HepG2 (cell line): Measurements from ENCODE around the gene RAC3. TPM values are rescaled to one million over a fixed set of nuclear protein-coding genes. Genes with fewer than 3 reads are reported as not detected.
A peak's percentile ranks its signal among the peaks of the same experiment; 100 is the strongest.

ENCODE experiments used
- AHR ChIP-seq: IDR thresholded peaks from 2 replicates; pipeline ENCODE4 v1.6.1; 2018; ENCODE audit warnings: missing genetic modification reagents, missing compliant biosample characterization
- ARID4A ChIP-seq: sonication (generic); formaldehyde crosslinking; IDR thresholded peaks from 2 replicates; pipeline ENCODE4 v1.5.0; 2020; ENCODE audit warnings: mild to moderate bottlenecking, missing genetic modification reagents, borderline replicate concordance
- CBX5 ChIP-seq: sonication (generic); formaldehyde crosslinking; IDR thresholded peaks from 2 replicates; pipeline ENCODE4 v1.4.0; 2020; ENCODE audit warnings: missing genetic modification reagents, borderline replicate concordance
- CHCHD3 ChIP-seq: sonication (generic); formaldehyde crosslinking; IDR thresholded peaks from 2 replicates; pipeline ENCODE4 v1.8.0; 2022; ENCODE audit warnings: mild to moderate bottlenecking, missing genetic modification reagents, moderate library complexity
- ISX ChIP-seq: sonication (generic); formaldehyde crosslinking; conservative IDR thresholded peaks from 2 replicates; pipeline ENCODE4 v1.5.0; 2020; ENCODE audit warnings: missing genetic modification reagents
- MBNL3 ChIP-seq: fragments of 250-450 bp; sonication (Bioruptor Pico); conservative IDR thresholded peaks from 2 replicates; pipeline ENCODE4 v1.8.0; 2022; ENCODE audit warnings: mild to moderate bottlenecking, inconsistent platforms
- NFAT5 ChIP-seq: sonication (generic); formaldehyde crosslinking; IDR thresholded peaks from 2 replicates; pipeline ENCODE4 v1.4.0; 2020; ENCODE audit warnings: missing genetic modification reagents
- NFE2L2 ChIP-seq: fragments of 150-350 bp; IDR thresholded peaks from 2 replicates; pipeline ENCODE4 v1.6.1; 2014; ENCODE audit warnings: low read length
- NR2F2 ChIP-seq: IDR thresholded peaks from 2 replicates; pipeline ENCODE4 v1.6.1; 2012; ENCODE audit warnings: low read depth, inconsistent platforms, borderline replicate concordance
- POLR2AphosphoS2 ChIP-seq: IDR thresholded peaks from 2 replicates; pipeline ENCODE4 v1.6.1; 2011; ENCODE audit warnings: low read depth, low read length, improper control_type of control experiment
- RFXAP ChIP-seq: sonication (generic); formaldehyde crosslinking; IDR thresholded peaks from 2 replicates; pipeline ENCODE4 v1.4.0; 2020; ENCODE audit warnings: missing genetic modification reagents, borderline replicate concordance
- SCMH1 ChIP-seq: sonication (generic); formaldehyde crosslinking; IDR thresholded peaks from 2 replicates; pipeline ENCODE4 v1.9.0; 2021; ENCODE audit warnings: missing genetic modification reagents, mild to moderate bottlenecking, borderline replicate concordance
- ZBTB3 ChIP-seq: sonication (generic); formaldehyde crosslinking; IDR thresholded peaks from 2 replicates; pipeline ENCODE4 v1.4.0; 2020; ENCODE audit warnings: low read depth, mild to moderate bottlenecking, moderate library complexity, missing genetic modification reagents, borderline replicate concordance
- ZMAT3 ChIP-seq: sonication (generic); formaldehyde crosslinking; conservative IDR thresholded peaks from 2 replicates; pipeline ENCODE4 v1.7.0; 2021; ENCODE audit warnings: missing genetic modification reagents
- ZNF143 ChIP-seq: sonication (generic); formaldehyde crosslinking; IDR thresholded peaks from 2 replicates; pipeline ENCODE4 v1.4.0; 2020; ENCODE audit warnings: missing genetic modification reagents
- ZNF24 ChIP-seq: fragments of 450-650 bp; IDR thresholded peaks from 2 replicates; pipeline ENCODE4 v1.6.1; 2017; ENCODE audit warnings: antibody characterized with exemption, mild to moderate bottlenecking
- ZNF432 ChIP-seq: sonication (generic); formaldehyde crosslinking; IDR thresholded peaks from 2 replicates; pipeline ENCODE4 v1.5.0; 2020; ENCODE audit warnings: missing genetic modification reagents, mild to moderate bottlenecking, borderline replicate concordance
- ZNF562 ChIP-seq: sonication (generic); formaldehyde crosslinking; IDR thresholded peaks from 2 replicates; pipeline ENCODE4 v1.8.0; 2022; ENCODE audit warnings: missing genetic modification reagents, borderline replicate concordance
- ZNF567 ChIP-seq: sonication (generic); formaldehyde crosslinking; IDR thresholded peaks from 2 replicates; pipeline ENCODE4 v1.8.1; 2023; ENCODE audit warnings: mild to moderate bottlenecking, missing genetic modification reagents, borderline replicate concordance
- ZNF615 ChIP-seq: sonication (generic); formaldehyde crosslinking; IDR thresholded peaks from 2 replicates; pipeline ENCODE4 v1.5.0; 2020; ENCODE audit warnings: mild to moderate bottlenecking, missing genetic modification reagents, borderline replicate concordance
- ZNF879 ChIP-seq: sonication (generic); formaldehyde crosslinking; IDR thresholded peaks from 2 replicates; pipeline ENCODE4 v1.8.1; 2023; ENCODE audit warnings: missing genetic modification reagents
- polyA plus RNA-seq, 8 experiments: library from polyadenylated mRNA; depleted of rRNA in 3 of 8; stranded (reverse) in 7 of 8; unstranded in 1 of 8; fragments of >200 nt; fragmentation: Illumina TruSeq in 4 of 8; extraction: Trizol in 4 of 8; gene quantifications; 2 replicates each; pipeline versions ENCODE4 v1.2.1 to v1.2.3, GENCODE V29; 2011 to 2016; ENCODE audit warnings: low read depth in 4 of 8, missing spikeins in 1 of 8, mixed read lengths in 1 of 8; ENCODE audit not compliant: insufficient read depth in 1 of 8
- total RNA-seq, 5 experiments: library from RNA; depleted of rRNA; stranded (reverse); fragments of >200 nt; fragmentation: Illumina TruSeq; extraction: Trizol; gene quantifications; 2 replicates each; pipeline ENCODE4 v1.2.3, GENCODE V29; 2016; ENCODE audit warnings: low read depth in 1 of 5

The RAC3 gene
- total and polyA plus RNA-seq, 2 of the 13 experiments (the other 11 are each of a cell fraction or from before 2014, with no cell fraction given): 10.5 to 21.3 TPM

GRCh38 chr17:82000803-82001570 lies 30.5 kb upstream of the RAC3 start (continued):
- TF ChIP-seq ARID4A (CRISPR knock-in tag) (peak; percentile 87; the same call in 1 of the 2 replicates), ZNF143 (CRISPR knock-in tag) (peak; percentile 59; the same call in 1 of the 2 replicates), ZNF24 (peak; percentile 55; the same call in 1 of the 2 replicates), CHCHD3 (CRISPR knock-in tag) (no peak), ZNF567 (CRISPR knock-in tag) (peak; percentile 91), ZNF562 (CRISPR knock-in tag) (0 out of 2 replicates have a peak, but pooled peaks have one; percentile 18), ZNF879 (CRISPR knock-in tag) (no peak), SCMH1 (CRISPR knock-in tag) (no peak), ISX (CRISPR knock-in tag) (0 out of 2 replicates have a peak, but pooled peaks have one; percentile 33), MBNL3 (CRISPR knock-in tag) (no peak), NFAT5 (CRISPR knock-in tag) (peak; percentile 92; the same call in 1 of the 2 replicates), NR2F2 (no peak), POLR2AphosphoS2 (peak; percentile 12; the same call in 1 of the 2 replicates), ZMAT3 (CRISPR knock-in tag) (0 out of 2 replicates have a peak, but pooled peaks have one; percentile 70), NFE2L2 (no peak), AHR (CRISPR knock-in tag) (peak; percentile 53; the same call in 1 of the 2 replicates), CBX5 (CRISPR knock-in tag) (peak; percentile 85; the same call in 1 of the 2 replicates), RFXAP (CRISPR knock-in tag) (no peak; the same call in none of the 2 replicates), ZNF615 (CRISPR knock-in tag) (no peak), ZNF432 (CRISPR knock-in tag) (no peak), ZBTB3 (CRISPR knock-in tag) (peak; percentile 75; the same call in 1 of the 2 replicates)
